HTR-8/SVneo (cell line): Measurements from ENCODE around the gene FBXL19.
"Not testable (repeated sequence)": the region's sequence is repeated elsewhere in the genome, so short reads cannot be mapped to it uniquely, and the experiment has no call there.

Experiments
- DNase-seq: peaks from one replicate; pipeline ENCODE4 v3.0.0; 2011; ENCODE audit warnings: low spot score, mixed read lengths; ENCODE audit not compliant: insufficient read length
- FAIRE-seq: peaks from 2 replicates; lab custom pipeline; 2011; peaks lifted over from hg19 to GRCh38; lab: Jason Lieb, UNC

FBXL19 gene, protein sequence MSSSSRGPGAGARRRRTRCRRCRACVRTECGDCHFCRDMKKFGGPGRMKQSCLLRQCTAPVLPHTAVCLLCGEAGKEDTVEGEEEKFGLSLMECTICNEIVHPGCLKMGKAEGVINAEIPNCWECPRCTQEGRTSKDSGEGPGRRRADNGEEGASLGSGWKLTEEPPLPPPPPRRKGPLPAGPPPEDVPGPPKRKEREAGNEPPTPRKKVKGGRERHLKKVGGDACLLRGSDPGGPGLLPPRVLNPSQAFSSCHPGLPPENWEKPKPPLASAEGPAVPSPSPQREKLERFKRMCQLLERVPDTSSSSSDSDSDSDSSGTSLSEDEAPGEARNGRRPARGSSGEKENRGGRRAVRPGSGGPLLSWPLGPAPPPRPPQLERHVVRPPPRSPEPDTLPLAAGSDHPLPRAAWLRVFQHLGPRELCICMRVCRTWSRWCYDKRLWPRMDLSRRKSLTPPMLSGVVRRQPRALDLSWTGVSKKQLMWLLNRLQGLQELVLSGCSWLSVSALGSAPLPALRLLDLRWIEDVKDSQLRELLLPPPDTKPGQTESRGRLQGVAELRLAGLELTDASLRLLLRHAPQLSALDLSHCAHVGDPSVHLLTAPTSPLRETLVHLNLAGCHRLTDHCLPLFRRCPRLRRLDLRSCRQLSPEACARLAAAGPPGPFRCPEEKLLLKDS

GRCh38 chr16:30923554-30924075 is at the start of gene FBXL19:
Gene FBXL19 (plus strand): TSS chr16:30923572. CDS start chr16:30925755, 2,183 bp downstream.
- FAIRE-seq (no peak), DNase-seq (no peak)

DNA sequence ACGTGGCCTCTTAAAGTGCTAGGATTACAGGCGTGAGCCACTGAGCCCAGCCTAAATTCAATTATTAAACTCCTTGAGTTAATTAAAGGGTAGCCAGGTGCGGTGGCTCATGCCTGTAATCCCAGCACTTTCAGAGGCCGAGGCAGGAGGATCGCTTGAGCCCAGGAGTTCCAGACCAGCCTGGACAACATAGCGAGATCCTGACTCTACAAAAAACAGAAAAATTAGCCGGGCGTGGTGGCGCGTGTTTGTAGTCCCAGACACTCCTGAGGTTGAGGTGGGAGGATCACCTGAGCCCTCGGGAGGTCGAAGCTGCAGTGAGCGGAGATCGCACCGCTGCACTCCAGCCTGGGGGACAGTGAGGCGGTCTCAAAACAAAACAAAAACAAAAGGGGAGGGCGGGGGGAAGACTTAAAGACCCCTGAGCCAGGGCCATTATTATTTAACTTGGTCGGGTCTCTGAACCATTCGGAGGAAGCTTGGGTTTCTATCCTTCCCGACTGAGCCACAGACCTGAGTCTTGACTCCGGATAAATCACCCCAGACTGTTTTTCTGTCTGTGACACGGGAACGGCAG is 49.0 kb upstream of the FBXL19 start:
- DNase-seq (no peak), FAIRE-seq (no peak)

GRCh38 chr16:30874821-30875717 is 48.3 kb upstream of the FBXL19 start:
- FAIRE-seq: peak; percentile 87
- peak; percentile 90 for DNase-seq

DNA sequence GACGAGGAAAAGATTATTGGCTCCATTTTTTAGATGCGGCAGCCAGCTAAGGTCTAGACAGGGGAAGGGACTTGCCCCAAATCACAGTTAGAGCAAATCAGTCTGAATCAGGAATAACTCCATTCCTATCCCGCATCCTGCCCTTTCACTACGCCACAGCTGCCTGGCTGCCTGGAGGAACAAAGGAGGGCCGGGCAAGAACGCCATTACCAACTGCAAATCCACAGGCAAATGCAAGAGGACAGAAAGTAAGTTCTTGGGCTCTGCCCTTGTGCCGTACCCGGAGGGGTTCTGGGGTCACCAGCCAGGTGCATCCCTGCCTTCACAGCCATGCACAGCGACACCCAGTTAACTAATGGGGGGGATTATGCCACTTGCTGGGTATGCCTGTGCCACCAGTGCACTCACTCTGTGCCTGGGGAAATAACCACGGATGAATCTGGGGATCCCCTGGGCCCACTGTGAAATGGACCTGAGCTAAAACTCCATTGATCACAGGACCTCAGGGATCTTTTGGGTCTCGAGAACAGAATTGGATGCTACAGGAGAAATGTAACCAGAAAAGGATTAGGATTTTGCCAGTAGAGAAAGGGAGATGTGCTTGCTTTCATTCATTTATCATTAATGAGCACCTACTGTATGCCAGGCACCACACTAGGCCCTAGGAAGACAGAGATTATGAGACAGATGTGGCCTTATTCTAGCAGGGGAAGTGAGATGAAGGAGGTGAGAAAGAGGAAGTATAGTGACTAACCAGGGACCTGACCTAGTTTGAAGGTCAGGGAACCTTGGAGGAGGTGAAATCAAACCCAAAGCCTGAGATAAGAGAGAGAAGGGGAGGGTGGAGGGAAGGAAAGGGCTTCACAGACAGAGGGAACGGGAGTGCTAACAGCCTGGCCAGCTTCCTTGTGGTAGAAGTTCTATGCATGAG is 47.2 kb upstream of the FBXL19 start:
- no peak for DNase-seq
- FAIRE-seq: no peak

DNA sequence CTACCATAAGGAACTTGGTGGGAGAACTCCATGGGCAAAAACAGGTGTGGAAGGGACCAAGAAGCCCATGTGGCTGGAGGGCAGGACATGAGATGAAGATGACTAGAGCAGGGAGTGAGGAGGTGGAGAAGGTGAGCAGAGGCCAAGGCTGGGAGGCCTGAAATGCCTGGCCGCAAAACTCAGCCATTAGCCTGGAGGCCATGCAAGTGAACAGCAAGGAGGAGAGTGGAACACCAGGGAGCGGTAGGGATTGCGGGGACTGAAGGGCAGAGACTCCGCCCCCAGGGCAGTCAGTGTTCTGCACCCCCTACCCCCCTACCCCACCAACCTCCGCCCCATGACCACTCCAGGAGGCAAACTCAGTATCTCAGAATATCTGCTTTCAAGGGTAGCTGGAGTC is 46.5 kb upstream of the FBXL19 start:
- FAIRE-seq (no peak), DNase-seq (no peak)

GRCh38 chr16:30882429-30883310 is 40.7 kb upstream of the FBXL19 start:
- no peak for DNase-seq
- no peak for FAIRE-seq

DNA sequence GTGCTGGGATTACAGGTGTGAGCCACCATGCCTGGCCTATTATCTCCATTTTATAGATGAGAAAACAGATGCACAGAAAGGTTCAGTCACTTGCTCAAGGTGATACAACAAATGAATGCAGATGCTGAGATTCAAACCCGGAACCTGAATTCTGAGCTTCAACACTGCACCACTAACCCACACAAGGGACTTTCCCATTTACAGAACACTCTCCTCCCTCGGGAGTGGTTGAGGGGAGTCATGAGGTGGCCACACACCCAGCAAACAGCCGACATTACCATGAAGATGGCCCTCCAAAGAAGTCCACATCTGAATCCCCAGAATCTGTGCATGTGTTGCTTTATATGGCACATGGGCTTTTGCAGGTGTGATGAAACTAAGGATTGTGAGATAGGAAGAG is 38.6 kb upstream of the FBXL19 start:
- DNase-seq (no peak), FAIRE-seq (no peak)

- no peak for FAIRE-seq
- no peak for DNase-seq
Observed at GRCh38 chr16:30885196-30885595, 38.2 kb upstream of the FBXL19 start.

DNA sequence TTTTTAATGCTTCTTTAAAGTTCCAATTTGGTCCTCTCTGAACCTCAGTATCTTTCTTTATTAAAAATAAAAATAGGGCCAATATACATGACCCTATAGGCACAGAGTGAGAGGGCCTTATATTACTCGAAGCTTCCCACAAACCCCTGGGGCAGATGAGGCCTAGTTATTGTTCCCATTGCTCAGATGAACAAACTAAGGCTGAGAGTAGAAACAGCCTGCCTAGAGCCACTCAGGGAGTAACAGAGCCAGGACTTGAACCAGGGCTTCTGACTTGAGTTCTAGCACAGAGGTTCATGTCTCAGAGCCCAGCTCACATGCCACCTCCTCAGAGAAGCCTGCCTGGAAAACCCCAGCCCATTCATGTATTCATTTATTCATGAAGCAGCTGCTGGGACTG is 37.2 kb upstream of the FBXL19 start:
- DNase-seq (no peak), FAIRE-seq (no peak)

DNA sequence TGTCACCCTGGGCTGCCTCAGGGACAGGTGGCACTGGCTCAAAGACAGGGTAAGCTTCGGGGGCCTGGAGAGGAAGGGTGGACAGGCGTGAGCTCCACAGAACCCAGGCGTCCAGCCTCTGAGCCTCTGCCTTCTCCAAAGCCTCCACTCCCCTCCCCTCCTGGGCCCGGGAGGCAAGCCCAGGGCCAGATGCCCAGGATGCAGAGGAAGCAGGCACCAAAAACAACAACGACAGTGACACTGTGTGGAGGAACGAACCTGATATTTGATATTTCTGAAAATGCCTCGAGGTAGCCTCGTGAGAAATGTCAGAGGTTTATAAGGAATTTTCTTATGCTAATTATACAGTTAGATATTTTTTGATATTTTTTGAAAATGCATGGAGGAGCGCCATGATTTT is 35.4 kb upstream of the FBXL19 start:
- no peak for FAIRE-seq
- DNase-seq: no peak

DNA sequence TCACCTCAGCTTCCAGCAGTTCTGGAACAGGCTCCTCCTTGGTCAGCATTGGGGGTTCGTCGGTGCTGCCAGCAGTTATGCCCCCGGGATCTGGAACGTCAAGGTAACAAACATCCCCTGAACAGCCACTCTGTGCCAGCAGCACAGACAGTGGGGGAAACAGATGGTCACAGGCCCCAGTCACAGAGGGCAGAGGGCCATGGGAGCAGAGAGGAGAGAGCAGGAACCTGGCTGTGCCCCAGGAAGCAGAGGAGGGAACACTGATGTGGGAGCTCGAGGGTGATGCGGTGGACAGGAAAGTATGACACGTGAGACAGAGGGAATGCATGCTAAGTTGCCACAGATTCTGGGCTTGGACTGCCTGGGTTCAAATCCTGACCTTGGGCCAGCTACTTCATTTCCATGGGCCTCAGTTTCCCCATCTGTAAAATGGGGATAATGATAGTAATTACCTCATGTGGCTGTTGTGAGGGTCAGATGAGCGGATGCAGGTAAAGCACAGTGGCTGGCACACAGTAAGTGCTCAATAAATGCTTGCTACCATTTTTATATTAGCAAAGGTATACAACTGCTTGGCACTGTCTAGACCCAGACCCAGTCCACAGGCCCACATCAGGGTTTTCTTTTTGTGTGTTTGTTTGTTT is 34.4 kb upstream of the FBXL19 start:
- DNase-seq: no peak
- no peak for FAIRE-seq

DNA sequence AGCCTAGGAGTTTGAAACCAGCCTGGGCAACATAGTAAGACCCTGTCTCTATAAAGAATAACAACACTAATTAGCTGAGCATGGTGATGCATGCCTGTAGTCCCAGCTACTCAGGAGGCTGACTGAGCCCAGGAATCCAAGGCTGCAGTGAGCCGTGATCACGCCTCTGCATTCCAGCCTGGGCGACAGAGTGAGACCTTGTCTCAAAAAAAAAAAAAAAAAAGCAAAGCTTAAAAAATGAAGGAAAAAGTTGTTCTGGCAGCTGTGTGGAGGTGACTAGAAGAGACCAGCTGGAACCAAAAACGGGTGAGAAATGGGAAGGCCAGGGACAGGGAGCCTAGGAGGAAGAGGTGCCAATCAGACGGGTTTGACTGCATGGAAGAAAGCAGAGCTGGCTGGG is 33.7 kb upstream of the FBXL19 start:
- FAIRE-seq (no peak), DNase-seq (no peak)

DNA sequence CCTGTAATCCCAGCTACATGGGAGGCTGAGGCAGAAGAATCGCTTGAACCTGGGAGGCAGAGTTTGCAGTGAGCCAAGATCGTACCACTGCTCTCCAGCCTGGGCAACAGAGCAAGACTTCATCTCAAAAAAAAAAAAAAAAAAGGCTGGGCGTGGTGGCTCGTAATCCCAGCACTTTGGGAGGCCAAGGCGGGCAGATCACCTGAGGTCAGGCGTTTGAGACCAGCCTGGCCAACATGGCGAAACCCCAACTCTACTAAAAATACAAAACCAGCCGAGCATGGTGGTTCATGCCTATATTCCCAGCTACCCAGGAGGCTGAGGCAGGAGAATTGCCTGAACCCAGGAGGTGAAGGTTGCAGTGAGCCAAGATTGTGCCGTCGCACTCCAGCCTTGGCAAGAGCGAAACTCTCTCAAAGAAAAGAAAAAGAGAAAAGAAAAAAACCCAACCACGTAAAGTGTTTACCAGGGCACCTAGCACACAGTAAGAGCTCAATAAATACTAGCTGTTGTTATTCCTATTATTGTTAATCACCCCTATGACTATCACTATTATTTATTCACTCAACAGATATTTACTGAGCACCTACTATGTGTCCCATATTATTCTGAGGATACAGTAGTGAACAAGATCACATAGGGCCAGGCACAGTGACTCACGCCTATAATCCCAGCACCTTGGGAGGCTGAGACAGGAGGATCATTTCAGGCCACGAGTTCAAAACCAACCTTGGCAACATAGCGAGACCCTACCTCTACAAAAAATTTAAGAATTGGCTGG is 32.1 kb upstream of the FBXL19 start:
- peak; percentile 4 for FAIRE-seq
- DNase-seq: not testable (repeated sequence)

GRCh38 chr16:30892670-30893416 is 30.5 kb upstream of the FBXL19 start:
- DNase-seq (no peak), FAIRE-seq (no peak)

- FAIRE-seq (no peak), DNase-seq (no peak)
Observed at GRCh38 chr16:30893417-30893743, 30.0 kb upstream of the FBXL19 start.
